Fibroblast of pulmonary artery (primary cell): ENCODE results near the gene MEIS3.
"Not testable (repeated sequence)": the region's sequence is repeated elsewhere in the genome, so short reads cannot be mapped to it uniquely, and the experiment has no call there.

Experiments
- DNase-seq: peaks from one replicate; pipeline ENCODE4 v3.0.0-alpha.2; 2010; ENCODE audit warnings: low read depth
- H3K4me3 ChIP-seq: replicated peaks from 2 replicates; pipeline ENCODE4 v1.5.1; 2011; ENCODE audit warnings: low read depth, mild to moderate bottlenecking, control low read depth, low read length, moderate library complexity
- CTCF ChIP-seq: IDR thresholded peaks from 2 replicates; pipeline ENCODE4 v1.5.1; 2011; ENCODE audit warnings: mild to moderate bottlenecking, control low read depth, low read length, inconsistent platforms; ENCODE audit errors: missing control alignments

MEIS3 gene

GRCh38 chr19:47415953-47416642, 3.2 kb downstream of the MEIS3 start:
- TF ChIP-seq CTCF: no peak
- no peak overlapping the region for H3K4me3 ChIP-seq
- DNase-seq: no peak

GRCh38 chr19:47414469-47414868, 4.9 kb downstream of the MEIS3 start:
- DNase-seq: no peak
- no peak overlapping the region for H3K4me3 ChIP-seq
- TF ChIP-seq CTCF: no peak

- DNase-seq: no peak
- H3K4me3 ChIP-seq: no peak overlapping the region
- TF ChIP-seq CTCF: no peak
Observed at GRCh38 chr19:47413941-47414340, 5.4 kb downstream of the MEIS3 start.

- H3K4me3 ChIP-seq, DNase-seq: not testable (repeated sequence)
Observed at GRCh38 chr19:47411696-47412095, 7.6 kb downstream of the MEIS3 start.

GRCh38 chr19:47411101-47411500, 8.2 kb downstream of the MEIS3 start:
- no peak for TF ChIP-seq CTCF
- H3K4me3 ChIP-seq: no peak overlapping the region
- no peak for DNase-seq

GRCh38 chr19:47408156-47408938, 11.0 kb downstream of the MEIS3 start:
- H3K4me3 ChIP-seq: no peak overlapping the region
- DNase-seq: no peak
- no peak for TF ChIP-seq CTCF

- TF ChIP-seq CTCF: no peak
- no peak for DNase-seq
- H3K4me3 ChIP-seq: no peak overlapping the region
Observed at GRCh38 chr19:47407417-47407774, 11.9 kb downstream of the MEIS3 start.
